Measurements from ENCODE around the gene ATRNL1. TPM values are rescaled to one million over a fixed set of nuclear protein-coding genes. Genes with fewer than 3 reads are reported as not detected.
A peak's percentile ranks its signal among the peaks of the same experiment; 100 is the strongest.

ATRNL1 gene
- total RNA-seq, 4 donors from 2014 or later: 137 to 431 (median 202) TPM

- TF ChIP-seq POLR2A (IDR thresholded peaks at IDR 0.05) (no peak), CTCF (IDR thresholded peaks at IDR 0.05) (peak in 3 of 4 experiments; percentile 20 to 30 (median 28))
- no peaks in the 10 kb centered on the region for H3K9me3 ChIP-seq
- no peak overlapping the region for H3K27ac ChIP-seq
- intact Hi-C loops (cut with DNase I; ENCODE audit: low total_unique reads): no loop called here
- no peak overlapping the region for H3K4me3 ChIP-seq
- no peaks in the 10 kb centered on the region for H3K27me3 ChIP-seq
- no peaks in the 10 kb centered on the region for H3K36me3 ChIP-seq
- H3K4me1 ChIP-seq: no peaks in the 10 kb centered on the region
- DNase-seq: no peak
Observed at GRCh38 chr10:115141254-115141653, 48.1 kb downstream of the ATRNL1 start.

GRCh38 chr10:115157357-115157756, 64.2 kb downstream of the ATRNL1 start:
- H3K36me3 ChIP-seq: no peaks in the 10 kb centered on the region
- H3K4me1 ChIP-seq: no peaks in the 10 kb centered on the region
- intact Hi-C loops (cut with DNase I; ENCODE audit: low total_unique reads): no loop called here
- no peaks in the 10 kb centered on the region for H3K9me3 ChIP-seq
- no peak overlapping the region for H3K4me3 ChIP-seq
- no peak for DNase-seq
- H3K27me3 ChIP-seq: no peaks in the 10 kb centered on the region
- H3K27ac ChIP-seq: no peak overlapping the region
- TF ChIP-seq POLR2A (IDR thresholded peaks at IDR 0.05): no peak
- no peak for TF ChIP-seq CTCF (IDR thresholded peaks at IDR 0.05)

- intact Hi-C loops (cut with DNase I; ENCODE audit: low total_unique reads): no loop called here
- Histone ChIP-seq H3K27ac (no peak overlapping the region), H3K36me3 (no peaks in the 10 kb centered on the region), H3K9me3 (no peaks in the 10 kb centered on the region), H3K27me3 (no peaks in the 10 kb centered on the region), H3K4me3 (no peak overlapping the region), H3K4me1 (no peaks in the 10 kb centered on the region)
- TF ChIP-seq POLR2A (IDR thresholded peaks at IDR 0.05) (no peak), CTCF (IDR thresholded peaks at IDR 0.05) (no peak)
- DNase-seq: no peak
Observed at GRCh38 chr10:115163129-115163528, 70.0 kb downstream of the ATRNL1 start.

GRCh38 chr10:115164220-115164619, 71.1 kb downstream of the ATRNL1 start:
- H3K27me3 ChIP-seq: no peaks in the 10 kb centered on the region
- H3K4me3 ChIP-seq: no peak overlapping the region
- intact Hi-C loops (cut with DNase I; ENCODE audit: low total_unique reads): no loop called here
- no peak for TF ChIP-seq CTCF (IDR thresholded peaks at IDR 0.05)
- no peak for TF ChIP-seq POLR2A (IDR thresholded peaks at IDR 0.05)
- no peak overlapping the region for H3K27ac ChIP-seq
- H3K36me3 ChIP-seq: no peaks in the 10 kb centered on the region
- no peaks in the 10 kb centered on the region for H3K9me3 ChIP-seq
- H3K4me1 ChIP-seq: no peaks in the 10 kb centered on the region
- no peak for DNase-seq

GRCh38 chr10:115167751-115168150, 74.6 kb downstream of the ATRNL1 start:
- DNase-seq: no peak
- H3K36me3 ChIP-seq: no peaks in the 10 kb centered on the region
- H3K27ac ChIP-seq: no peak overlapping the region
- no peak for TF ChIP-seq CTCF (IDR thresholded peaks at IDR 0.05)
- no peak for TF ChIP-seq POLR2A (IDR thresholded peaks at IDR 0.05)
- no peaks in the 10 kb centered on the region for H3K4me1 ChIP-seq
- no peaks in the 10 kb centered on the region for H3K9me3 ChIP-seq
- no peak overlapping the region for H3K4me3 ChIP-seq
- intact Hi-C loops (cut with DNase I; ENCODE audit: low total_unique reads): no loop called here
- no peaks in the 10 kb centered on the region for H3K27me3 ChIP-seq
